ENCODE measurements around the gene DBN1. TPM values are rescaled to one million over a fixed set of nuclear protein-coding genes. Genes with fewer than 3 reads are reported as not detected.

DBN1 gene
- total and polyA plus RNA-seq, 2 donors (not counting 1 experiment from before 2014, with no cell fraction given): 1.4 to 1.9 TPM

GRCh38 chr5:177467436-177467835 lies 6.0 kb downstream of the DBN1 start:
- peaks cover 0 to 14% (median 4%) of the 10 kb centered on the region in 4 experiments for H3K27me3 ChIP-seq (replicated peaks in 1 of 4; ENCODE audit: control extremely low read depth in 1 of 4, control insufficient read depth in 3 of 4, insufficient read depth in 4 of 4, low read length in 3 of 4)

GRCh38 chr5:177466861-177467260 lies 6.6 kb downstream of the DBN1 start:
- intact Hi-C loops (cut with micrococcal nuclease): no loop called here
- Mint-ChIP-seq H3K9me3 (ENCODE audit: insufficient read depth) (peaks cover 2% of the 10 kb centered on the region), H3K4me1 (no peaks in the 10 kb centered on the region), H3K4me3 (no peak overlapping the region), H3K27ac (no peak overlapping the region), H3K27me3 (peaks cover 8% of the 10 kb centered on the region)
- Histone ChIP-seq H3K9ac (ENCODE audit: low read length) (no peak overlapping the region), H3K27me3 (replicated peaks in 1 of 4; ENCODE audit: control extremely low read depth in 1 of 4, control insufficient read depth in 3 of 4, insufficient read depth in 4 of 4, low read length in 3 of 4) (peaks cover 0 to 8% (median 1%) of the 10 kb centered on the region in 4 experiments), H3K36me3 (replicated peaks in 1 of 2; ENCODE audit: control extremely low read depth in 1 of 2, control insufficient read depth in 1 of 2, extremely low read depth in 1 of 2, insufficient read depth in 2 of 2, low read length in 1 of 2) (no peaks in the 10 kb centered on the region), H3K9me3 (ENCODE audit: control extremely low read depth in 1 of 3, control insufficient read depth in 2 of 3, insufficient read depth in 1 of 3, low read length in 2 of 3) (no peaks in the 10 kb centered on the region), H3K4me1 (ENCODE audit: control insufficient read depth in 2 of 2, insufficient read depth in 2 of 2, low read length in 2 of 2) (peaks cover 0 to under 1% of the 10 kb centered on the region in 2 donors), H4K20me1 (ENCODE audit: control insufficient read depth, insufficient read depth, low read length, poor library complexity, severe bottlenecking) (peaks cover 2% of the 10 kb centered on the region), H3K79me2 (ENCODE audit: control insufficient read depth, insufficient read depth, low read length) (no peaks in the 10 kb centered on the region), H3K27ac (ENCODE audit: low read length in 2 of 2) (no peak overlapping the region), H3K4me3 (ENCODE audit: control extremely low read depth in 1 of 5, extremely low read depth in 1 of 5, insufficient read depth in 1 of 5, low read depth in 2 of 5, low read length in 4 of 5) (no peak overlapping the region), H2AFZ (ENCODE audit: insufficient read depth, low read depth, low read length, poor library complexity, severe bottlenecking) (no peak overlapping the region), H3K4me2 (replicated peaks; ENCODE audit: low read depth, low read length, poor library complexity, severe bottlenecking) (no peak overlapping the region)
- ChIA-PET POLR2A (no interaction called here), CTCF (interaction anchor here (1.3 kb wide), 1 partner anchor 63 kb away, joined by 6 read pairs; no protein-coding TSS in a partner anchor)
- ATAC-seq (ENCODE audit: low read depth) (no peak), DNase-seq (no peak)
- no peak for TF ChIP-seq CTCF (IDR thresholded peaks at IDR 0.05)
- 95% methylated on average over 25 of the region's 25 CpGs for WGBS (ENCODE audit: insufficient coverage)

More at GRCh38 chr5:177467436-177467835, 6.0 kb downstream of the DBN1 start:
- no peak for ATAC-seq (ENCODE audit: low read depth)
- no peak overlapping the region for H3K4me3 ChIP-seq (ENCODE audit: control extremely low read depth in 1 of 5, extremely low read depth in 1 of 5, insufficient read depth in 1 of 5, low read depth in 2 of 5, low read length in 4 of 5)
- H3K27ac ChIP-seq (ENCODE audit: low read length in 2 of 2): no peak overlapping the region
- Mint-ChIP-seq H3K4me1 (peaks cover 3% of the 10 kb centered on the region), H3K4me3 (no peak overlapping the region), H3K27me3 (peaks cover 8% of the 10 kb centered on the region), H3K9me3 (ENCODE audit: insufficient read depth) (peaks cover 2% of the 10 kb centered on the region), H3K27ac (no peak overlapping the region)
- peaks cover 7% of the 10 kb centered on the region for H4K20me1 ChIP-seq (ENCODE audit: control insufficient read depth, insufficient read depth, low read length, poor library complexity, severe bottlenecking)
- no peak overlapping the region for H2AFZ ChIP-seq (ENCODE audit: insufficient read depth, low read depth, low read length, poor library complexity, severe bottlenecking)
- 95% methylated on average over 31 of the region's 31 CpGs for WGBS (ENCODE audit: insufficient coverage)
- H3K79me2 ChIP-seq (ENCODE audit: control insufficient read depth, insufficient read depth, low read length): no peaks in the 10 kb centered on the region
- ChIA-PET POLR2A (no interaction called here), CTCF (no interaction called here)
- intact Hi-C loops (cut with micrococcal nuclease): no loop called here
- no peaks in the 10 kb centered on the region for H3K9me3 ChIP-seq (ENCODE audit: control extremely low read depth in 1 of 3, control insufficient read depth in 2 of 3, insufficient read depth in 1 of 3, low read length in 2 of 3)
- no peak for DNase-seq
- H3K36me3 ChIP-seq (replicated peaks in 1 of 2; ENCODE audit: control extremely low read depth in 1 of 2, control insufficient read depth in 1 of 2, extremely low read depth in 1 of 2, insufficient read depth in 2 of 2, low read length in 1 of 2): no peaks in the 10 kb centered on the region
- no peak overlapping the region for H3K9ac ChIP-seq (ENCODE audit: low read length)
- H3K4me1 ChIP-seq (ENCODE audit: control insufficient read depth in 2 of 2, insufficient read depth in 2 of 2, low read length in 2 of 2): peaks cover 5 to 7% of the 10 kb centered on the region in 2 donors
- no peak overlapping the region for H3K4me2 ChIP-seq (replicated peaks; ENCODE audit: low read depth, low read length, poor library complexity, severe bottlenecking)
- TF ChIP-seq EZH2 (IDR thresholded peaks at IDR 0.05; ENCODE audit: borderline replicate concordance, insufficient read depth, low read depth, low read length, poor library complexity, severe bottlenecking) (no peak), CTCF (IDR thresholded peaks at IDR 0.05) (no peak)

Data from B cell (primary cell).